ENCODE measurements around the gene RAB30. TPM values are rescaled to one million over a fixed set of nuclear protein-coding genes. Genes with fewer than 3 reads are reported as not detected.
"Not testable (repeated sequence)": the region's sequence is repeated elsewhere in the genome, so short reads cannot be mapped to it uniquely, and the experiment has no call there.

RAB30 gene
- total and polyA plus RNA-seq, 9 of the 15 experiments (the other 6 are each of a cell fraction or from before 2014, with no cell fraction given) = 0.29 to 1.3 (median 1.0) TPM

- DNase-seq (ENCODE audit: extremely low read depth in 1 of 4, low spot score in 3 of 4); H3K27me3 ChIP-seq (ENCODE audit: control insufficient read depth in 2 of 2, insufficient read depth in 2 of 2, low read length in 2 of 2); H3K4me3 ChIP-seq; FAIRE-seq; H3K9ac ChIP-seq (ENCODE audit: insufficient read depth in 1 of 2, low read depth in 2 of 2, low read length in 2 of 2); H3K4me2 ChIP-seq (ENCODE audit: insufficient read depth, low read length); H3K9me1 ChIP-seq (ENCODE audit: control insufficient read depth, insufficient read depth, low read length); H2AFZ ChIP-seq (ENCODE audit: low read depth, low read length); BruUV-seq (replicated peaks); H3K27ac ChIP-seq (ENCODE audit: extremely low read depth, low read depth, low read length); POLR2A ChIA-PET; ATAC-seq; H4K20me1 ChIP-seq (replicated peaks; ENCODE audit: control insufficient read depth, insufficient read depth, low read length); intact Hi-C loops (cut with micrococcal nuclease); CTCF ChIA-PET (ENCODE audit: low intra/inter-chr PET ratio); in situ Hi-C loops (cut with MboI); H3K9me3 ChIP-seq (replicated peaks; ENCODE audit: control insufficient read depth, insufficient read depth, low read depth, low read length); H3K36me3 ChIP-seq (ENCODE audit: control insufficient read depth, insufficient read depth, low read length); H3K4me1 ChIP-seq (replicated peaks in 1 of 2; ENCODE audit: control insufficient read depth in 2 of 2, insufficient read depth in 2 of 2, low read length in 2 of 2); H3K79me2 ChIP-seq (ENCODE audit: control insufficient read depth, insufficient read depth, low read length): not testable (repeated sequence)
- WGBS (ENCODE audit: insufficient coverage, low coverage, missing lambda C conversion rate) = 0% methylated on average over 2 of the region's 2 CpGs
- 0 out of 2 replicates have a peak, but pooled peaks have one; percentile 23 for TF ChIP-seq BCOR (IDR thresholded peaks at IDR 0.05)
- peak; percentile 87 for TF ChIP-seq ZNF146 (CRISPR knock-in tag; IDR thresholded peaks at IDR 0.05; ENCODE audit: unreplicated experiment)
Measured at GRCh38 chr11:82950502-82950901, 121.2 kb downstream of the RAB30 start.

- BruUV-seq (replicated peaks) = no TSS peak
- CTCF ChIA-PET (ENCODE audit: low intra/inter-chr PET ratio) = no interaction called here
- in situ Hi-C loops (cut with MboI) (no loop called here), intact Hi-C loops (cut with micrococcal nuclease) (no loop called here)
- Histone ChIP-seq H3K4me3 (no peak overlapping the region), H3K9ac (ENCODE audit: insufficient read depth in 1 of 2, low read depth in 2 of 2, low read length in 2 of 2) (no peak overlapping the region), H3K9me1 (ENCODE audit: control insufficient read depth, insufficient read depth, low read length) (no peaks in the 10 kb centered on the region), H3K9me3 (replicated peaks; ENCODE audit: control insufficient read depth, insufficient read depth, low read depth, low read length) (no peaks in the 10 kb centered on the region), H3K79me2 (ENCODE audit: control insufficient read depth, insufficient read depth, low read length) (no peaks in the 10 kb centered on the region), H2AFZ (ENCODE audit: low read depth, low read length) (no peak overlapping the region), H3K36me3 (ENCODE audit: control insufficient read depth, insufficient read depth, low read length) (no peaks in the 10 kb centered on the region), H3K4me1 (replicated peaks in 1 of 2; ENCODE audit: control insufficient read depth in 2 of 2, insufficient read depth in 2 of 2, low read length in 2 of 2) (0 out of 5 replicates have a peak, but pooled peaks cover 0 to 3% of the 10 kb centered on the region in 2 experiments), H3K27ac (ENCODE audit: extremely low read depth, low read depth, low read length) (no peak overlapping the region), H4K20me1 (replicated peaks; ENCODE audit: control insufficient read depth, insufficient read depth, low read length) (no peaks in the 10 kb centered on the region), H3K4me2 (ENCODE audit: insufficient read depth, low read length) (no peak overlapping the region), H3K27me3 (ENCODE audit: control insufficient read depth in 2 of 2, insufficient read depth in 2 of 2, low read length in 2 of 2) (0 out of 5 replicates have a peak, but pooled peaks cover 0 to 4% of the 10 kb centered on the region in 2 experiments)
- POLR2A ChIA-PET = no interaction called here
- FAIRE-seq (no peak), ATAC-seq (no peak), DNase-seq (ENCODE audit: extremely low read depth in 1 of 4, low spot score in 3 of 4) (no peak)
- TF ChIP-seq PCBP2 (IDR thresholded peaks at IDR 0.05; ENCODE audit: low read depth, low read length, poor library complexity, severe bottlenecking) (no peak), MGA (IDR thresholded peaks at IDR 0.05) (no peak), KLF13 (tag; IDR thresholded peaks at IDR 0.05; ENCODE audit: borderline replicate concordance, low read depth) (no peak)
Measured at GRCh38 chr11:82949352-82949751, 122.3 kb downstream of the RAB30 start.
